GM23338 (cell line): ENCODE data around the gene DGAT2. TPM values are rescaled to one million over a fixed set of nuclear protein-coding genes. Genes with fewer than 3 reads are reported as not detected.
A peak's percentile ranks its signal among the peaks of the same experiment; 100 is the strongest.

Source experiments
- ATAC-seq: fragments of 200-7000 bp; cut with Tn5 transposase; 3 replicates; pipeline ENCODE4 v1.9.1; 2020
- DNase-seq: peaks from one replicate; pipeline ENCODE4 v3.0.0-alpha.2; 2015; ENCODE audit warnings: low spot score
- H2AFZ ChIP-seq: fragments of 200-600 bp; sonication (generic); 2 replicates; pipeline ENCODE4 v1.8.0; 2016; ENCODE audit warnings: antibody characterized with exemption, mild to moderate bottlenecking, moderate library complexity
- H3F3A ChIP-seq: fragments of 200-600 bp; sonication (generic); replicated peaks from 2 replicates; pipeline ENCODE4 v1.8.0; 2017; ENCODE audit warnings: antibody characterized with exemption, mixed run types, low read depth
- H3K27ac ChIP-seq: fragments of 200-600 bp; sonication (generic); 2 replicates; pipeline ENCODE4 v1.6.1; 2016; ENCODE audit warnings: low read depth
- H3K27me3 ChIP-seq: fragments of 200-600 bp; sonication (generic); 2 replicates; pipeline ENCODE4 v1.8.0; 2016; ENCODE audit warnings: mild to moderate bottlenecking, mixed run types, moderate library complexity; ENCODE audit not compliant: insufficient read depth
- H3K36me3 ChIP-seq: fragments of 200-600 bp; sonication (generic); 2 replicates; pipeline ENCODE4 v1.8.0; 2016; ENCODE audit warnings: mild to moderate bottlenecking; ENCODE audit not compliant: insufficient read depth
- H3K4me1 ChIP-seq: fragments of 200-600 bp; sonication (generic); 2 replicates; pipeline ENCODE4 v1.8.0; 2016; ENCODE audit warnings: mild to moderate bottlenecking, moderate library complexity; ENCODE audit not compliant: insufficient read depth
- H3K4me2 ChIP-seq: fragments of 200-600 bp; sonication (generic); 2 replicates; pipeline ENCODE4 v1.7.1; 2017; ENCODE audit warnings: mixed run types
- H3K4me3 ChIP-seq: fragments of 200-600 bp; sonication (generic); 2 replicates; pipeline ENCODE4 v1.6.1; 2016; ENCODE audit warnings: mixed run types
- H3K79me2 ChIP-seq: fragments of 200-600 bp; sonication (generic); replicated peaks from 2 replicates; pipeline ENCODE4 v1.8.0; 2017; ENCODE audit warnings: mild to moderate bottlenecking; ENCODE audit not compliant: insufficient read depth
- H3K9me2 ChIP-seq: fragments of 200-600 bp; sonication (generic); 2 replicates; pipeline ENCODE4 v1.8.0; 2017; ENCODE audit not compliant: insufficient read depth
- H4K20me1 ChIP-seq: fragments of 200-600 bp; sonication (generic); replicated peaks from 2 replicates; pipeline ENCODE4 v1.8.0; 2017; ENCODE audit warnings: mild to moderate bottlenecking; ENCODE audit not compliant: insufficient read depth
- H3K27ac Mint-ChIP-seq: 2 replicates; pipeline ENCODE4 v1.8.0; 2020; ENCODE audit warnings: inconsistent platforms, mild to moderate bottlenecking, moderate library complexity, mixed read lengths
- H3K27me3 Mint-ChIP-seq: 3 replicates; pipeline ENCODE4 v1.8.0; 2022; ENCODE audit warnings: low read depth, mild to moderate bottlenecking, moderate library complexity, mixed read lengths, inconsistent platforms; ENCODE audit not compliant: insufficient read depth, poor library complexity
- H3K36me3 Mint-ChIP-seq: 3 replicates; pipeline ENCODE4 v1.8.0; 2021; ENCODE audit warnings: low read depth, mild to moderate bottlenecking, inconsistent platforms, moderate library complexity, mixed read lengths
- H3K4me1 Mint-ChIP-seq: 3 replicates; pipeline ENCODE4 v1.8.0; 2020; ENCODE audit warnings: mild to moderate bottlenecking, inconsistent platforms, mixed read lengths
- H3K4me3 Mint-ChIP-seq: 3 replicates; pipeline ENCODE4 v1.8.0; 2021; ENCODE audit warnings: moderate library complexity, mild to moderate bottlenecking, inconsistent platforms, mixed read lengths
- H3K9me3 Mint-ChIP-seq: 3 replicates; pipeline ENCODE4 v1.8.0; 2020; ENCODE audit warnings: moderate library complexity, mild to moderate bottlenecking, inconsistent platforms, mixed read lengths
- CREB1 ChIP-seq: fragments of 250-450 bp; sonication (Bioruptor Pico); IDR thresholded peaks from 2 replicates; pipeline ENCODE4 v1.5.0; 2020; ENCODE audit warnings: low read depth, mild to moderate bottlenecking, moderate library complexity
- EZH2 ChIP-seq: fragments of 200-600 bp; sonication (generic); IDR thresholded peaks from one replicate; pipeline ENCODE4 v1.8.0; 2017; ENCODE audit warnings: antibody characterized with exemption, mild to moderate bottlenecking, low read depth; ENCODE audit not compliant: unreplicated experiment
- EZH2phosphoT487 ChIP-seq: fragments of 200-600 bp; sonication (generic); IDR thresholded peaks from one replicate; pipeline ENCODE4 v1.8.1; 2018; ENCODE audit warnings: antibody characterized with exemption; ENCODE audit not compliant: unreplicated experiment
- JUNB ChIP-seq: IDR thresholded peaks from one replicate; pipeline ENCODE4 v1.6.1; 2016; ENCODE audit warnings: antibody characterized with exemption; ENCODE audit not compliant: unreplicated experiment
- NANOG ChIP-seq: IDR thresholded peaks from 2 replicates; pipeline ENCODE4 v1.6.1; 2016; ENCODE audit warnings: antibody characterized with exemption, borderline replicate concordance
- POLR2AphosphoS5 ChIP-seq: IDR thresholded peaks from 2 replicates; pipeline ENCODE4 v1.6.1; 2016; ENCODE audit warnings: antibody characterized with exemption, low read depth
- REST ChIP-seq: IDR thresholded peaks from one replicate; pipeline ENCODE4 v1.6.1; 2018; ENCODE audit warnings: antibody characterized with exemption; ENCODE audit not compliant: unreplicated experiment
- STAT1 ChIP-seq: IDR thresholded peaks from one replicate; pipeline ENCODE4 v1.6.1; 2016; ENCODE audit warnings: antibody characterized with exemption; ENCODE audit not compliant: unreplicated experiment
- ZNF114 ChIP-seq: fragments of 250-450 bp; sonication (Bioruptor Pico); IDR thresholded peaks from 2 replicates; pipeline ENCODE4 v1.5.0; 2020; ENCODE audit warnings: mild to moderate bottlenecking, moderate library complexity
- ZNF331 ChIP-seq: fragments of 250-450 bp; sonication (Bioruptor Pico); IDR thresholded peaks from 2 replicates; pipeline ENCODE4 v1.5.0; 2020; ENCODE audit warnings: low read depth, mild to moderate bottlenecking, moderate library complexity
- polyA plus RNA-seq: library from polyadenylated mRNA; unstranded; fragments of >200 nt; fragmentation: Nextera tagmentation; extraction: Ambion mirVana; gene quantifications from 2 replicates; pipeline ENCODE4 v1.2.1, GENCODE V29; 2016
- total RNA-seq: library from RNA; depleted of rRNA; stranded (reverse); fragments of >200 nt; shearing (Covaris generic); gene quantifications from 2 replicates; pipeline ENCODE4 v1.2.3, GENCODE V29; 2014
- TF ChIP-seq, protein P1 (sequence below): IDR thresholded peaks from 2 replicates; pipeline ENCODE4 v1.6.1; 2016; ENCODE audit warnings: antibody characterized with exemption
- TF ChIP-seq, protein P2 (sequence below), 2 experiments: fragments of 200-600 bp in 1 of 2; sonication (generic) in 1 of 2; conservative IDR thresholded peaks; 2 replicates each; pipeline versions ENCODE4 v1.5.1 to v1.6.1; 2016 to 2017; ENCODE audit warnings: antibody characterized with exemption in 2 of 2, low read depth in 2 of 2, mild to moderate bottlenecking in 2 of 2, moderate library complexity in 1 of 2
- TF ChIP-seq, protein P3 (sequence below): fragments of 250-450 bp; sonication (Bioruptor Pico); IDR thresholded peaks from 2 replicates; pipeline ENCODE4 v1.5.0; 2020; ENCODE audit warnings: mild to moderate bottlenecking, moderate library complexity

Gene DGAT2
- total and polyA plus RNA-seq, 2 experiments from 2014 or later, result 1.9 to 2.6 TPM

- Histone ChIP-seq H3K27ac (0 out of 2 replicates have a peak overlapping the region, but pooled peaks have one; percentile 60), H4K20me1 (peaks cover 7% of the 10 kb centered on the region; the same call in 1 of the 2 replicates), H3K9me2 (no peaks in the 10 kb centered on the region), H3K79me2 (peaks cover 71% of the 10 kb centered on the region), H3K27me3 (no peaks in the 10 kb centered on the region), H2AFZ (no peak overlapping the region), H3K4me2 (no peak overlapping the region), H3K4me1 (no peaks in the 10 kb centered on the region), H3K36me3 (no peaks in the 10 kb centered on the region), H3F3A (no peaks in the 10 kb centered on the region), H3K4me3 (no peak overlapping the region)
- Mint-ChIP-seq H3K4me1 (peaks cover 3% of the 10 kb centered on the region; the same call in 1 of the 3 replicates), H3K4me3 (no peak overlapping the region), H3K27ac (peak overlapping the region; percentile 35; the same call in 1 of the 2 replicates), H3K27me3 (peaks cover 2% of the 10 kb centered on the region), H3K9me3 (no peaks in the 10 kb centered on the region), H3K36me3 (0 out of 3 replicates have a peak, but pooled peaks cover 3% of the 10 kb centered on the region)
- DNase-seq (peak; percentile 47), ATAC-seq (no peak)
- TF ChIP-seq, protein P1, sequence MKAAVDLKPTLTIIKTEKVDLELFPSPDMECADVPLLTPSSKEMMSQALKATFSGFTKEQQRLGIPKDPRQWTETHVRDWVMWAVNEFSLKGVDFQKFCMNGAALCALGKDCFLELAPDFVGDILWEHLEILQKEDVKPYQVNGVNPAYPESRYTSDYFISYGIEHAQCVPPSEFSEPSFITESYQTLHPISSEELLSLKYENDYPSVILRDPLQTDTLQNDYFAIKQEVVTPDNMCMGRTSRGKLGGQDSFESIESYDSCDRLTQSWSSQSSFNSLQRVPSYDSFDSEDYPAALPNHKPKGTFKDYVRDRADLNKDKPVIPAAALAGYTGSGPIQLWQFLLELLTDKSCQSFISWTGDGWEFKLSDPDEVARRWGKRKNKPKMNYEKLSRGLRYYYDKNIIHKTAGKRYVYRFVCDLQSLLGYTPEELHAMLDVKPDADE, result no peak
- TF ChIP-seq, protein P2, sequence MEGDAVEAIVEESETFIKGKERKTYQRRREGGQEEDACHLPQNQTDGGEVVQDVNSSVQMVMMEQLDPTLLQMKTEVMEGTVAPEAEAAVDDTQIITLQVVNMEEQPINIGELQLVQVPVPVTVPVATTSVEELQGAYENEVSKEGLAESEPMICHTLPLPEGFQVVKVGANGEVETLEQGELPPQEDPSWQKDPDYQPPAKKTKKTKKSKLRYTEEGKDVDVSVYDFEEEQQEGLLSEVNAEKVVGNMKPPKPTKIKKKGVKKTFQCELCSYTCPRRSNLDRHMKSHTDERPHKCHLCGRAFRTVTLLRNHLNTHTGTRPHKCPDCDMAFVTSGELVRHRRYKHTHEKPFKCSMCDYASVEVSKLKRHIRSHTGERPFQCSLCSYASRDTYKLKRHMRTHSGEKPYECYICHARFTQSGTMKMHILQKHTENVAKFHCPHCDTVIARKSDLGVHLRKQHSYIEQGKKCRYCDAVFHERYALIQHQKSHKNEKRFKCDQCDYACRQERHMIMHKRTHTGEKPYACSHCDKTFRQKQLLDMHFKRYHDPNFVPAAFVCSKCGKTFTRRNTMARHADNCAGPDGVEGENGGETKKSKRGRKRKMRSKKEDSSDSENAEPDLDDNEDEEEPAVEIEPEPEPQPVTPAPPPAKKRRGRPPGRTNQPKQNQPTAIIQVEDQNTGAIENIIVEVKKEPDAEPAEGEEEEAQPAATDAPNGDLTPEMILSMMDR (conservative IDR thresholded peaks at IDR 0.05; ENCODE audit: low read depth in 2 of 2), result no peak
- TF ChIP-seq CREB1 (CRISPR knock-in tag) (no peak), EZH2 (no peak), EZH2phosphoT487 (no peak), STAT1 (no peak), POLR2AphosphoS5 (no peak), ZNF331 (no peak), ZNF114 (CRISPR knock-in tag) (no peak), NANOG (no peak), REST (no peak), JUNB (no peak)
- TF ChIP-seq, protein P3, sequence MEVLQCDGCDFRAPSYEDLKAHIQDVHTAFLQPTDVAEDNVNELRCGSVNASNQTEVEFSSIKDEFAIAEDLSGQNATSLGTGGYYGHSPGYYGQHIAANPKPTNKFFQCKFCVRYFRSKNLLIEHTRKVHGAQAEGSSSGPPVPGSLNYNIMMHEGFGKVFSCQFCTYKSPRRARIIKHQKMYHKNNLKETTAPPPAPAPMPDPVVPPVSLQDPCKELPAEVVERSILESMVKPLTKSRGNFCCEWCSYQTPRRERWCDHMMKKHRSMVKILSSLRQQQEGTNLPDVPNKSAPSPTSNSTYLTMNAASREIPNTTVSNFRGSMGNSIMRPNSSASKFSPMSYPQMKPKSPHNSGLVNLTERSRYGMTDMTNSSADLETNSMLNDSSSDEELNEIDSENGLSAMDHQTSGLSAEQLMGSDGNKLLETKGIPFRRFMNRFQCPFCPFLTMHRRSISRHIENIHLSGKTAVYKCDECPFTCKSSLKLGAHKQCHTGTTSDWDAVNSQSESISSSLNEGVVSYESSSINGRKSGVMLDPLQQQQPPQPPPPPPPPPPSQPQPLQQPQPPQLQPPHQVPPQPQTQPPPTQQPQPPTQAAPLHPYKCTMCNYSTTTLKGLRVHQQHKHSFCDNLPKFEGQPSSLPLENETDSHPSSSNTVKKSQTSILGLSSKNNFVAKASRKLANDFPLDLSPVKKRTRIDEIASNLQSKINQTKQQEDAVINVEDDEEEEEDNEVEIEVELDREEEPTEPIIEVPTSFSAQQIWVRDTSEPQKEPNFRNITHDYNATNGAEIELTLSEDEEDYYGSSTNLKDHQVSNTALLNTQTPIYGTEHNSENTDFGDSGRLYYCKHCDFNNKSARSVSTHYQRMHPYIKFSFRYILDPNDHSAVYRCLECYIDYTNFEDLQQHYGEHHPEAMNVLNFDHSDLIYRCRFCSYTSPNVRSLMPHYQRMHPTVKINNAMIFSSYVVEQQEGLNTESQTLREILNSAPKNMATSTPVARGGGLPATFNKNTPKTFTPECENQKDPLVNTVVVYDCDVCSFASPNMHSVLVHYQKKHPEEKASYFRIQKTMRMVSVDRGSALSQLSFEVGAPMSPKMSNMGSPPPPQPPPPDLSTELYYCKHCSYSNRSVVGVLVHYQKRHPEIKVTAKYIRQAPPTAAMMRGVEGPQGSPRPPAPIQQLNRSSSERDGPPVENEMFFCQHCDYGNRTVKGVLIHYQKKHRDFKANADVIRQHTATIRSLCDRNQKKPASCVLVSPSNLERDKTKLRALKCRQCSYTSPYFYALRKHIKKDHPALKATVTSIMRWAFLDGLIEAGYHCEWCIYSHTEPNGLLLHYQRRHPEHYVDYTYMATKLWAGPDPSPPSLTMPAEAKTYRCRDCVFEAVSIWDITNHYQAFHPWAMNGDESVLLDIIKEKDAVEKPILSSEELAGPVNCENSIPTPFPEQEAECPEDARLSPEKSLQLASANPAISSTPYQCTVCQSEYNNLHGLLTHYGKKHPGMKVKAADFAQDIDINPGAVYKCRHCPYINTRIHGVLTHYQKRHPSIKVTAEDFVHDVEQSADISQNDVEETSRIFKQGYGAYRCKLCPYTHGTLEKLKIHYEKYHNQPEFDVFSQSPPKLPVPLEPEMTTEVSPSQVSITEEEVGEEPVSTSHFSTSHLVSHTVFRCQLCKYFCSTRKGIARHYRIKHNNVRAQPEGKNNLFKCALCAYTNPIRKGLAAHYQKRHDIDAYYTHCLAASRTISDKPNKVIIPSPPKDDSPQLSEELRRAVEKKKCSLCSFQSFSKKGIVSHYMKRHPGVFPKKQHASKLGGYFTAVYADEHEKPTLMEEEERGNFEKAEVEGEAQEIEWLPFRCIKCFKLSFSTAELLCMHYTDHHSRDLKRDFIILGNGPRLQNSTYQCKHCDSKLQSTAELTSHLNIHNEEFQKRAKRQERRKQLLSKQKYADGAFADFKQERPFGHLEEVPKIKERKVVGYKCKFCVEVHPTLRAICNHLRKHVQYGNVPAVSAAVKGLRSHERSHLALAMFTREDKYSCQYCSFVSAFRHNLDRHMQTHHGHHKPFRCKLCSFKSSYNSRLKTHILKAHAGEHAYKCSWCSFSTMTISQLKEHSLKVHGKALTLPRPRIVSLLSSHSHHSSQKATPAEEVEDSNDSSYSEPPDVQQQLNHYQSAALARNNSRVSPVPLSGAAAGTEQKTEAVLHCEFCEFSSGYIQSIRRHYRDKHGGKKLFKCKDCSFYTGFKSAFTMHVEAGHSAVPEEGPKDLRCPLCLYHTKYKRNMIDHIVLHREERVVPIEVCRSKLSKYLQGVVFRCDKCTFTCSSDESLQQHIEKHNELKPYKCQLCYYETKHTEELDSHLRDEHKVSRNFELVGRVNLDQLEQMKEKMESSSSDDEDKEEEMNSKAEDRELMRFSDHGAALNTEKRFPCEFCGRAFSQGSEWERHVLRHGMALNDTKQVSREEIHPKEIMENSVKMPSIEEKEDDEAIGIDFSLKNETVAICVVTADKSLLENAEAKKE, result no peak
Observed at GRCh38 chr11:75826461-75827230, 58.1 kb downstream of the DGAT2 start.
